WERI-Rb-1 (cell line): ENCODE measurements around the gene IRAK1.
"Not testable (repeated sequence)": the region's sequence is repeated elsewhere in the genome, so short reads cannot be mapped to it uniquely, and the experiment has no call there.

Experiments
- DNase-seq: peaks from one replicate; pipeline ENCODE4 v3.0.0-alpha.2; 2020
- H3K27ac ChIP-seq: fragments of 250-450 bp; sonication (Bioruptor Pico); 2 replicates; pipeline ENCODE4 v1.5.1; 2020; ENCODE audit warnings: mild to moderate bottlenecking, moderate library complexity
- H3K27me3 ChIP-seq: fragments of 250-450 bp; sonication (Bioruptor Pico); 2 replicates; pipeline ENCODE4 v1.5.1; 2021; ENCODE audit warnings: mild to moderate bottlenecking, low read depth, moderate library complexity; ENCODE audit not compliant: insufficient read depth, severe bottlenecking
- H3K36me3 ChIP-seq: fragments of 250-450 bp; sonication (Bioruptor Pico); 2 replicates; pipeline ENCODE4 v1.5.1; 2020; ENCODE audit warnings: mild to moderate bottlenecking, moderate library complexity
- H3K4me3 ChIP-seq: 2 replicates; pipeline ENCODE4 v1.5.1; 2011; ENCODE audit warnings: low read depth, mild to moderate bottlenecking, control low read depth, low read length
- H3K9me3 ChIP-seq: fragments of 250-450 bp; sonication (Bioruptor Pico); 2 replicates; pipeline ENCODE4 v1.5.1; 2021; ENCODE audit warnings: mild to moderate bottlenecking, moderate library complexity; ENCODE audit not compliant: severe bottlenecking
- CTCF ChIP-seq: IDR thresholded peaks from 2 replicates; pipeline ENCODE4 v1.5.1; 2011; ENCODE audit warnings: low read depth, mild to moderate bottlenecking, control low read depth, inconsistent platforms, low read length

The IRAK1 gene

GRCh38 chrX:153995504-153995903 lies 24.2 kb downstream of the IRAK1 start:
- TF ChIP-seq CTCF = no peak
- Histone ChIP-seq H3K27me3 (peaks cover 12% of the 10 kb centered on the region), H3K9me3 (no peaks in the 10 kb centered on the region)

GRCh38 chrX:153994398-153994797 lies 25.3 kb downstream of the IRAK1 start:
- DNase-seq, H3K9me3 ChIP-seq, H3K36me3 ChIP-seq, H3K27me3 ChIP-seq, H3K4me3 ChIP-seq, H3K27ac ChIP-seq: not testable (repeated sequence)

More at GRCh38 chrX:153995504-153995903, 24.2 kb downstream of the IRAK1 start:
- Histone ChIP-seq H3K4me3 (no peak overlapping the region), H3K36me3 (no peaks in the 10 kb centered on the region), H3K27ac (no peak overlapping the region)
- no peak for DNase-seq

GRCh38 chrX:153993978-153994377 lies 25.7 kb downstream of the IRAK1 start:
- DNase-seq = no peak
- H3K36me3 ChIP-seq = no peaks in the 10 kb centered on the region
- H3K9me3 ChIP-seq = no peaks in the 10 kb centered on the region
- no peak overlapping the region for H3K27ac ChIP-seq
- no peak overlapping the region for H3K4me3 ChIP-seq
- TF ChIP-seq CTCF = no peak
- H3K27me3 ChIP-seq = peaks cover 7% of the 10 kb centered on the region

GRCh38 chrX:153993079-153993478 lies 26.6 kb downstream of the IRAK1 start:
- Histone ChIP-seq H3K9me3 (no peaks in the 10 kb centered on the region), H3K36me3 (no peaks in the 10 kb centered on the region), H3K27me3 (peaks cover 7% of the 10 kb centered on the region), H3K27ac (no peak overlapping the region), H3K4me3 (no peak overlapping the region)
- no peak for DNase-seq
- TF ChIP-seq CTCF = no peak

- no peak for TF ChIP-seq CTCF
- Histone ChIP-seq H3K27ac (no peak overlapping the region), H3K4me3 (no peak overlapping the region), H3K9me3 (no peaks in the 10 kb centered on the region), H3K36me3 (no peaks in the 10 kb centered on the region), H3K27me3 (peaks cover 7% of the 10 kb centered on the region)
- no peak for DNase-seq
Measured at GRCh38 chrX:153992180-153992579, 27.5 kb downstream of the IRAK1 start.

GRCh38 chrX:153991013-153991580 lies 28.6 kb downstream of the IRAK1 start:
- DNase-seq = no peak
- Histone ChIP-seq H3K9me3 (no peaks in the 10 kb centered on the region), H3K36me3 (no peaks in the 10 kb centered on the region), H3K27me3 (peaks cover 10% of the 10 kb centered on the region), H3K27ac (no peak overlapping the region), H3K4me3 (no peak overlapping the region)
- TF ChIP-seq CTCF = no peak
